SJSA1 (cell line): ENCODE results near the gene BUB1B. TPM values are rescaled to one million over a fixed set of nuclear protein-coding genes. Genes with fewer than 3 reads are reported as not detected.

ENCODE experiments used
- DNase-seq, 2 experiments: peaks; one replicate each; pipeline ENCODE4 v3.0.0-alpha.2; 2015 to 2020; ENCODE audit warnings: low spot score in 2 of 2, low read depth in 1 of 2
- H3K27ac ChIP-seq: fragments of 250-450 bp; sonication (Bioruptor Pico); 2 replicates; pipeline ENCODE4 v1.5.1; 2020; ENCODE audit warnings: mild to moderate bottlenecking, moderate library complexity
- H3K27me3 ChIP-seq: fragments of 250-450 bp; sonication (Bioruptor Pico); replicated peaks from 2 replicates; pipeline ENCODE4 v1.5.1; 2020; ENCODE audit warnings: mild to moderate bottlenecking, moderate library complexity
- H3K36me3 ChIP-seq: fragments of 250-450 bp; sonication (Bioruptor Pico); 2 replicates; pipeline ENCODE4 v1.5.1; 2020; ENCODE audit warnings: mild to moderate bottlenecking
- H3K4me1 ChIP-seq: fragments of 250-450 bp; sonication (Bioruptor Pico); replicated peaks from 2 replicates; pipeline ENCODE4 v1.6.1; 2021; ENCODE audit warnings: mild to moderate bottlenecking
- H3K4me3 ChIP-seq: fragments of 250-450 bp; sonication (Bioruptor Pico); 2 replicates; pipeline ENCODE4 v1.5.1; 2020; ENCODE audit warnings: mild to moderate bottlenecking
- H3K9me3 ChIP-seq: fragments of 250-450 bp; sonication (Bioruptor Pico); replicated peaks from 2 replicates; pipeline ENCODE4 v1.5.1; 2020; ENCODE audit warnings: mild to moderate bottlenecking
- total RNA-seq: library from RNA; depleted of rRNA; stranded (reverse); fragments of >200 nt; shearing (Covaris generic); gene quantifications from 2 replicates; pipeline ENCODE4 v1.2.3, GENCODE V29; 2014

BUB1B gene
- total RNA-seq, 1 experiment from 2014 or later = 91.0 TPM

GRCh38 chr15:40183636-40184463 lies 23.0 kb downstream of the BUB1B start:
- H3K36me3 ChIP-seq = peaks cover 78% of the 10 kb centered on the region
- H3K9me3 ChIP-seq = no peaks in the 10 kb centered on the region
- no peak overlapping the region for H3K4me3 ChIP-seq
- no peak overlapping the region for H3K27ac ChIP-seq
- H3K27me3 ChIP-seq = no peaks in the 10 kb centered on the region
- H3K4me1 ChIP-seq = no peaks in the 10 kb centered on the region
- no peak for DNase-seq

GRCh38 chr15:40190591-40190990 lies 29.7 kb downstream of the BUB1B start:
- Histone ChIP-seq H3K4me3 (no peak overlapping the region), H3K36me3 (peaks cover 85% of the 10 kb centered on the region), H3K27me3 (no peaks in the 10 kb centered on the region), H3K9me3 (no peaks in the 10 kb centered on the region), H3K27ac (no peak overlapping the region), H3K4me1 (no peaks in the 10 kb centered on the region)
- no peak for DNase-seq

- DNase-seq = no peak
- Histone ChIP-seq H3K27ac (no peak overlapping the region), H3K36me3 (peaks cover 88% of the 10 kb centered on the region), H3K27me3 (no peaks in the 10 kb centered on the region), H3K9me3 (no peaks in the 10 kb centered on the region), H3K4me3 (no peak overlapping the region), H3K4me1 (no peaks in the 10 kb centered on the region)
Observed at GRCh38 chr15:40192942-40193341, 32.1 kb downstream of the BUB1B start.

GRCh38 chr15:40197434-40197833 lies 36.6 kb downstream of the BUB1B start:
- no peak overlapping the region for H3K4me3 ChIP-seq
- no peak overlapping the region for H3K27ac ChIP-seq
- H3K27me3 ChIP-seq = no peaks in the 10 kb centered on the region
- DNase-seq = no peak
- no peaks in the 10 kb centered on the region for H3K9me3 ChIP-seq
- no peaks in the 10 kb centered on the region for H3K4me1 ChIP-seq
- H3K36me3 ChIP-seq = peaks cover 80% of the 10 kb centered on the region

DNA sequence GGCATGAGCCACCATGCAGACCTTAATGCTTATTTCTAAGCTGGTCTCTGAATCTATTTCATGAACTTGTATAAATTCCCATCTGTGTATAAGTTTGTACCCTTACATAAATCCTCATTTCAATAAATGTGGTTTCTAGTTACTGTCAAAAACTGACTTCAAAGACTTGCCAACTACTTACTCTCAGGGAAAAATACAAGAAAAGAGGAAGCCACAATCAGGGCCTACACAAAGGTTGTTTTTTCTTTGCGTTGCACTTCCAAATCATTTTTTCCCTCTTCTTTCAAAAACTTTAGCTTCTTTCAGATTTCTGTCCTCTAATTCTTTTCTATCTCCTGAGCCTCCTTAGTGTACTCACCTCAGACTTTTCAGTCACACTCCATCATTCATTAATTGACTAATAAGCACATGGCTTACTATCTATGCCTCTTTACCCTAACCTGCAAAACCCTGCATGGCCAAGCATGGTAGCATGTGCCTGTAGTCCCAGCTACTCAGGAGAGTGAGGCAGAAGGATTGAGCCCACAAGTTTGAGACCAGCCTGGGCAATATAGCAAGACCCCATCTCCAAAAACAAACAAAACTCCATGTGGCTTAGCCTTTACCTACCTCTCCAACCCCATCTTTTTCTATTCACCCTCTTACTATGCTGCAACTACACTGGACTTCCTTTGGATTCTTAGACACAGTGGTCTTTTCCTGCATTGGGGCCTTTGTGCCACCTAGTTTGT lies 37.7 kb downstream of the BUB1B start:
- no peaks in the 10 kb centered on the region for H3K27me3 ChIP-seq
- no peak overlapping the region for H3K4me3 ChIP-seq

GRCh38 chr15:40204100-40204499 lies 43.2 kb downstream of the BUB1B start:
- no peaks in the 10 kb centered on the region for H3K9me3 ChIP-seq
- H3K4me1 ChIP-seq = no peaks in the 10 kb centered on the region
- H3K27me3 ChIP-seq = no peaks in the 10 kb centered on the region
- H3K36me3 ChIP-seq = peaks cover 82% of the 10 kb centered on the region
- H3K4me3 ChIP-seq = no peak overlapping the region
- DNase-seq = no peak
- H3K27ac ChIP-seq = no peak overlapping the region

More for the DNA sequence above, 37.7 kb downstream of the BUB1B start:
- Histone ChIP-seq H3K9me3 (no peaks in the 10 kb centered on the region), H3K27ac (no peak overlapping the region), H3K36me3 (peaks cover 83% of the 10 kb centered on the region), H3K4me1 (no peaks in the 10 kb centered on the region)
- no peak for DNase-seq

DNA sequence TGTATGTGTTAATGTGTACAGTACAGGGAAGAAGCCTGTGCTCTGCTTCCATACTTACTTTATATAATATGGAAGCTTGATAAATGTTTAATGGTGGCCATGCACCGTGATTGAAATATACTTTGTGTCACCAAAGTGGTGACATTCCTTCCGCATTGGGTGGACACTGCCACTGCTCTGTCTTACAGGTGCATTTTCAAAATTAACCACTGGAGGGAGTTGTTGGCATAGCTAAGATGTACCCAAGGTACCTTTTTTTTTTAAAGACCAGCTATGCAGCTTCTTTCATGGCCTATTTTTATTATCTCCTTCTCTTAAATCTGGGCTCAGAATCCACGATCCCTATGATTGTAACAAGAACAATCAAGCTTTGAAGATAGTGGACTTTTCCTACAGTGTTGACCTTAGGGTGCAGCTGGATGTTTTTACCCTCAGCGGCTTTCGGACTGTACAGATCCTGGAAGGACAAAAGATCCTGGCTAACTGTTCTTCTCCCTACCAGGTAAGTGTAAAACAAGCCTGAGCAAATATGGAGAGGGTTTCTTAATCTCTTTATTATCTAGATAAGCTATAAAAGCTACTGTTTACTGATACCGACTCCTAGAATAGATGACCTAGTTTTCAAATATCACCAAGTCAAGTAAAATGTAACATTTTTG lies 56.4 kb downstream of the BUB1B start:
- peak; percentile 59 for DNase-seq
- H3K27me3 ChIP-seq = no peaks in the 10 kb centered on the region
- no peaks in the 10 kb centered on the region for H3K9me3 ChIP-seq
- no peaks in the 10 kb centered on the region for H3K4me1 ChIP-seq
- peaks cover 85% of the 10 kb centered on the region for H3K36me3 ChIP-seq
- no peak overlapping the region for H3K4me3 ChIP-seq
- H3K27ac ChIP-seq = no peak overlapping the region

GRCh38 chr15:40219801-40220200 lies 58.9 kb downstream of the BUB1B start:
- no peaks in the 10 kb centered on the region for H3K4me1 ChIP-seq
- no peaks in the 10 kb centered on the region for H3K27me3 ChIP-seq
- H3K36me3 ChIP-seq = peaks cover 78% of the 10 kb centered on the region
- no peak for DNase-seq
- no peak overlapping the region for H3K4me3 ChIP-seq
- no peaks in the 10 kb centered on the region for H3K9me3 ChIP-seq
- H3K27ac ChIP-seq = no peak overlapping the region

- H3K36me3 ChIP-seq = peaks cover 74% of the 10 kb centered on the region
- no peaks in the 10 kb centered on the region for H3K27me3 ChIP-seq
- no peak for DNase-seq
- H3K27ac ChIP-seq = no peak overlapping the region
- no peak overlapping the region for H3K4me3 ChIP-seq
- no peaks in the 10 kb centered on the region for H3K9me3 ChIP-seq
- H3K4me1 ChIP-seq = no peaks in the 10 kb centered on the region
Observed at GRCh38 chr15:40222131-40222530, 61.3 kb downstream of the BUB1B start.

DNA sequence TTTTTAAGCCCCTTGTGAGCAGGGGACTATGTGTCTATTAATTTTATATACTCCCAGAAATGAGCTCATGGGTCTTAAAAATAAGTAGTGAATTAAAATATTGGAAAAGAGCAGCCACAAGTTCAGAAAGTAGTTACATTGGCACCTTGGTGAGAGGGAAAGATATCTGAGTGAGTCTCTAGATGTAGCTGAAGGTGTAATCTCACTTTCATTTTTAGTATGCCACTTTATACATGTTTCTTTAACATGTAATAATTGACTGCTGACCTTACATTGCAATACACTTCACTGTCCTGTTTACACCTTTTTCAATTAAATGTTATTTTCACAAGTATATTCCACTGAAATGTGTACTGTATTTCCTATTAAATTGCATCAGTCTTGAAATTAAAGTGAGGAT lies 65.9 kb downstream of the BUB1B start:
- H3K4me3 ChIP-seq = no peak overlapping the region
- H3K27ac ChIP-seq = no peak overlapping the region
- DNase-seq = no peak
- peaks cover 58% of the 10 kb centered on the region for H3K36me3 ChIP-seq
- H3K4me1 ChIP-seq = no peaks in the 10 kb centered on the region
- no peaks in the 10 kb centered on the region for H3K9me3 ChIP-seq
- no peaks in the 10 kb centered on the region for H3K27me3 ChIP-seq

GRCh38 chr15:40229316-40229715 lies 68.4 kb downstream of the BUB1B start:
- Histone ChIP-seq H3K36me3 (peaks cover 40% of the 10 kb centered on the region), H3K27me3 (no peaks in the 10 kb centered on the region), H3K27ac (no peak overlapping the region), H3K4me3 (no peak overlapping the region), H3K9me3 (no peaks in the 10 kb centered on the region), H3K4me1 (no peaks in the 10 kb centered on the region)
- DNase-seq = no peak

GRCh38 chr15:40229956-40230355 lies 69.1 kb downstream of the BUB1B start:
- Histone ChIP-seq H3K27me3 (no peaks in the 10 kb centered on the region), H3K9me3 (no peaks in the 10 kb centered on the region), H3K4me1 (no peaks in the 10 kb centered on the region), H3K27ac (no peak overlapping the region), H3K36me3 (peaks cover 38% of the 10 kb centered on the region), H3K4me3 (no peak overlapping the region)
- DNase-seq = no peak

- peaks cover 30% of the 10 kb centered on the region for H3K36me3 ChIP-seq
- H3K9me3 ChIP-seq = no peaks in the 10 kb centered on the region
- DNase-seq = no peak
- no peaks in the 10 kb centered on the region for H3K4me1 ChIP-seq
- H3K4me3 ChIP-seq = no peak overlapping the region
- H3K27me3 ChIP-seq = no peaks in the 10 kb centered on the region
- no peak overlapping the region for H3K27ac ChIP-seq
Observed at GRCh38 chr15:40232625-40233070, 71.8 kb downstream of the BUB1B start.
